ENCODE measurements around the gene GALNT18.

The GALNT18 gene

GRCh38 chr11:11288972-11289616 lies 332.7 kb downstream of the GALNT18 start:
- no peaks in the 10 kb centered on the region for H3K36me3 ChIP-seq (ENCODE audit: control insufficient read depth, insufficient read depth, low read length)
- peaks cover 4% of the 10 kb centered on the region; the same call in 1 of the 2 replicates for H3K4me1 ChIP-seq (ENCODE audit: control insufficient read depth, insufficient read depth, low read length)
- H3K27me3 ChIP-seq (ENCODE audit: control insufficient read depth, insufficient read depth, low read length) = no peaks in the 10 kb centered on the region
- H3K9me3 ChIP-seq (ENCODE audit: control insufficient read depth, insufficient read depth, low read depth, low read length) = no peaks in the 10 kb centered on the region
- H3K4me3 ChIP-seq (ENCODE audit: low read depth, low read length) = no peak overlapping the region
- H3K9ac ChIP-seq (ENCODE audit: low read length) = no peak overlapping the region
- H3K27ac ChIP-seq (ENCODE audit: low read depth, low read length) = no peak overlapping the region

GRCh38 chr11:11284481-11284880 lies 337.3 kb downstream of the GALNT18 start:
- no peaks in the 10 kb centered on the region for H3K9me3 ChIP-seq (ENCODE audit: control insufficient read depth, insufficient read depth, low read depth, low read length)
- no peak overlapping the region for H3K4me3 ChIP-seq (ENCODE audit: low read depth, low read length)
- no peak overlapping the region for H3K9ac ChIP-seq (ENCODE audit: low read length)
- no peak overlapping the region for H3K27ac ChIP-seq (ENCODE audit: low read depth, low read length)
- no peaks in the 10 kb centered on the region for H3K27me3 ChIP-seq (ENCODE audit: control insufficient read depth, insufficient read depth, low read length)
- no peaks in the 10 kb centered on the region for H3K36me3 ChIP-seq (ENCODE audit: control insufficient read depth, insufficient read depth, low read length)
- H3K4me1 ChIP-seq (ENCODE audit: control insufficient read depth, insufficient read depth, low read length) = peaks cover 16% of the 10 kb centered on the region

GRCh38 chr11:11281626-11282025 lies 340.2 kb downstream of the GALNT18 start:
- Histone ChIP-seq H3K9ac (ENCODE audit: low read length) (no peak overlapping the region), H3K36me3 (ENCODE audit: control insufficient read depth, insufficient read depth, low read length) (no peaks in the 10 kb centered on the region)

DNA sequence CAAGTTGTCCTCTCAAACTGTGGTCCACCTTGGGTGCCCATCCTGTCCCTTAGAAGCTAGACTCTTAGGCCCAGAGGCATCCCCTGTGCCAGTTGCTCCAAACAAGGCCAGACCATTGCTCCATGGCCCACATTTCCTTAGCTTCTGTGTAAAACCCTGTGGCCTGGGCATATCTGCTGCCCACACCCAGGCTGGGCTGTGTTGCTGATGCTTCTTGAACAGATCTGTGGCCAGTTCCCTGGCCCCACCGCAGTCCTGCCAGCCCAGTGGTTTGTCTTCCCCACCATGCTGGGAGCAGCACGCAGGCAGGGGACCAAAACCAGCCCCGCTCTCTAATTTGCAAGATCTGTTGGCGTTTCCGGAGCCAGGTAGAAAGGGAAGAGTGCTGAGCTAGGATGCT lies 341.0 kb downstream of the GALNT18 start:
- Histone ChIP-seq H3K27ac (ENCODE audit: low read depth, low read length) (peak overlapping the region; percentile 32; the same call in 1 of the 2 replicates), H3K9me3 (ENCODE audit: control insufficient read depth, insufficient read depth, low read depth, low read length) (no peaks in the 10 kb centered on the region)

More at GRCh38 chr11:11281626-11282025, 340.2 kb downstream of the GALNT18 start:
- Histone ChIP-seq H3K27me3 (ENCODE audit: control insufficient read depth, insufficient read depth, low read length) (no peaks in the 10 kb centered on the region), H3K27ac (ENCODE audit: low read depth, low read length) (no peak overlapping the region), H3K4me1 (ENCODE audit: control insufficient read depth, insufficient read depth, low read length) (peaks cover 17% of the 10 kb centered on the region), H3K4me3 (ENCODE audit: low read depth, low read length) (no peak overlapping the region), H3K9me3 (ENCODE audit: control insufficient read depth, insufficient read depth, low read depth, low read length) (no peaks in the 10 kb centered on the region)

GRCh38 chr11:11279956-11280689 lies 341.7 kb downstream of the GALNT18 start:
- Histone ChIP-seq H3K9ac (ENCODE audit: low read length) (peak overlapping the region; percentile 18), H3K27ac (ENCODE audit: low read depth, low read length) (peak overlapping the region; percentile 32), H3K27me3 (ENCODE audit: control insufficient read depth, insufficient read depth, low read length) (no peaks in the 10 kb centered on the region)

More for the DNA sequence above, 341.0 kb downstream of the GALNT18 start:
- Histone ChIP-seq H3K27me3 (ENCODE audit: control insufficient read depth, insufficient read depth, low read length) (no peaks in the 10 kb centered on the region), H3K36me3 (ENCODE audit: control insufficient read depth, insufficient read depth, low read length) (no peaks in the 10 kb centered on the region), H3K4me1 (ENCODE audit: control insufficient read depth, insufficient read depth, low read length) (peaks cover 17% of the 10 kb centered on the region), H3K9ac (ENCODE audit: low read length) (peak overlapping the region; percentile 18), H3K4me3 (ENCODE audit: low read depth, low read length) (no peak overlapping the region)

GRCh38 chr11:11272254-11272653 lies 349.6 kb downstream of the GALNT18 start:
- Histone ChIP-seq H3K4me3 (ENCODE audit: low read depth, low read length) (no peak overlapping the region), H3K27me3 (ENCODE audit: control insufficient read depth, insufficient read depth, low read length) (no peaks in the 10 kb centered on the region), H3K9ac (ENCODE audit: low read length) (no peak overlapping the region), H3K27ac (ENCODE audit: low read depth, low read length) (no peak overlapping the region), H3K4me1 (ENCODE audit: control insufficient read depth, insufficient read depth, low read length) (no peaks in the 10 kb centered on the region), H3K9me3 (ENCODE audit: control insufficient read depth, insufficient read depth, low read depth, low read length) (no peaks in the 10 kb centered on the region), H3K36me3 (ENCODE audit: control insufficient read depth, insufficient read depth, low read length) (no peaks in the 10 kb centered on the region)

More at GRCh38 chr11:11279956-11280689, 341.7 kb downstream of the GALNT18 start:
- Histone ChIP-seq H3K9me3 (ENCODE audit: control insufficient read depth, insufficient read depth, low read depth, low read length) (no peaks in the 10 kb centered on the region), H3K36me3 (ENCODE audit: control insufficient read depth, insufficient read depth, low read length) (no peaks in the 10 kb centered on the region), H3K4me1 (ENCODE audit: control insufficient read depth, insufficient read depth, low read length) (peaks cover 17% of the 10 kb centered on the region), H3K4me3 (ENCODE audit: low read depth, low read length) (no peak overlapping the region)

DNA sequence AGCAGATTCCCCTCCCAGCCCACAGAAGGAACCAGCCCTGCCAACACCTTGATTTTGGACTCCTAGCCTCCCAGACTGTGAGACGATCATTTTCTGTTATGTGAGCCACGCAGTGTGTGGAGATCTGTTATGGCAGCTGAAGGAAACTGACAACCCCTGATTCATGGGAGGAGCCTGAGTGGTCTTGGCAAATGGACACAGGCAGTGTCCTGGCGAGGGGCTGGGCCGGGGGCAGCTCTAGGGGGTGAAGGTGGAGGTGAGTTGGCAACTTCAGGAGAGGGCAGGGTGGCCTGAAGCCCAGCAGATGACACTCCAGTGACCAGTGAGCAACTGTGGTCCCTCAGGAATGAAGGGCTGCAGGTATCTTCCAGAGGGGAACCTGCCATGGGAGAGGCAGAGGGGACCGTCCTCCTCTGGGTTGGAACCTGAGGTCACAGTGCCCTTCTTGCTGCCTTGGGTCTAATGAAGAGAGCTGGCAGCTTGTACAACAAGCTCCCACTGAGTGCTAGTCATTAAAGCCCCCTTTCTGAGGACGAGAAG lies 351.5 kb downstream of the GALNT18 start:
- H3K4me1 ChIP-seq (ENCODE audit: control insufficient read depth, insufficient read depth, low read length) = no peaks in the 10 kb centered on the region
- H3K9me3 ChIP-seq (ENCODE audit: control insufficient read depth, insufficient read depth, low read depth, low read length) = no peaks in the 10 kb centered on the region

DNA sequence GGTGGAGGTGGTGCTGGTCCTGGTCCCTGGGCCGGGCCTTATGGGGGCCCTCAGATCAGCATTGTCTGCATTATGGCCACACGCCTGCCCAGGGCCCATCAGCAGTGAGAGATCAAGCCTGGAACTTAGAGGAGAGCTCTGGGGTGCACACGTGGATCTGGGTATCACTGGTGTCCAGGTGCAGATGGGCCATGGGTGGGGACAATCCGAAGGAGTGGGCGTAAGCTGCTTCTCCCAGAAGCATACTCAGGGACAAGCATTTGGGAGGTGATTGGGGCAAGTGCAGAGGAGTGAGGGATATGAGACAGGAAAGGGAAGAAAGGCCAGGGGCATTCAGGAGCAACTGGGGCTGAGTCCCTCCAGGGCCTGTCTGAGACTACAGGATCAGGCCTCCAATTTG lies 353.1 kb downstream of the GALNT18 start:
- Histone ChIP-seq H3K9ac (ENCODE audit: low read length) (no peak overlapping the region), H3K9me3 (ENCODE audit: control insufficient read depth, insufficient read depth, low read depth, low read length) (no peaks in the 10 kb centered on the region), H3K4me3 (ENCODE audit: low read depth, low read length) (no peak overlapping the region), H3K36me3 (ENCODE audit: control insufficient read depth, insufficient read depth, low read length) (no peaks in the 10 kb centered on the region), H3K27ac (ENCODE audit: low read depth, low read length) (no peak overlapping the region), H3K27me3 (ENCODE audit: control insufficient read depth, insufficient read depth, low read length) (no peaks in the 10 kb centered on the region), H3K4me1 (ENCODE audit: control insufficient read depth, insufficient read depth, low read length) (0 out of 2 replicates have a peak, but pooled peaks cover 2% of the 10 kb centered on the region)

More for the DNA sequence above, 351.5 kb downstream of the GALNT18 start:
- Histone ChIP-seq H3K9ac (ENCODE audit: low read length) (no peak overlapping the region), H3K4me3 (ENCODE audit: low read depth, low read length) (no peak overlapping the region), H3K27me3 (ENCODE audit: control insufficient read depth, insufficient read depth, low read length) (no peaks in the 10 kb centered on the region), H3K36me3 (ENCODE audit: control insufficient read depth, insufficient read depth, low read length) (no peaks in the 10 kb centered on the region), H3K27ac (ENCODE audit: low read depth, low read length) (no peak overlapping the region)

GRCh38 chr11:11268119-11268518 lies 353.7 kb downstream of the GALNT18 start:
- Histone ChIP-seq H3K36me3 (ENCODE audit: control insufficient read depth, insufficient read depth, low read length) (no peaks in the 10 kb centered on the region), H3K27ac (ENCODE audit: low read depth, low read length) (no peak overlapping the region), H3K4me1 (ENCODE audit: control insufficient read depth, insufficient read depth, low read length) (0 out of 2 replicates have a peak, but pooled peaks cover 3% of the 10 kb centered on the region), H3K27me3 (ENCODE audit: control insufficient read depth, insufficient read depth, low read length) (no peaks in the 10 kb centered on the region), H3K9ac (ENCODE audit: low read length) (no peak overlapping the region), H3K4me3 (ENCODE audit: low read depth, low read length) (no peak overlapping the region), H3K9me3 (ENCODE audit: control insufficient read depth, insufficient read depth, low read depth, low read length) (no peaks in the 10 kb centered on the region)

- Histone ChIP-seq H3K36me3 (ENCODE audit: control insufficient read depth, insufficient read depth, low read length) (no peaks in the 10 kb centered on the region), H3K9ac (ENCODE audit: low read length) (no peak overlapping the region), H3K9me3 (ENCODE audit: control insufficient read depth, insufficient read depth, low read depth, low read length) (no peaks in the 10 kb centered on the region), H3K4me3 (ENCODE audit: low read depth, low read length) (no peak overlapping the region), H3K4me1 (ENCODE audit: control insufficient read depth, insufficient read depth, low read length) (0 out of 2 replicates have a peak, but pooled peaks cover 3% of the 10 kb centered on the region), H3K27ac (ENCODE audit: low read depth, low read length) (no peak overlapping the region), H3K27me3 (ENCODE audit: control insufficient read depth, insufficient read depth, low read length) (no peaks in the 10 kb centered on the region)
Measured at GRCh38 chr11:11267312-11267711, 354.5 kb downstream of the GALNT18 start.

All from HUES6 (cell line).